NCI-H446 (cell line): ENCODE measurements around the gene CMIP.
A peak's percentile ranks its signal among the peaks of the same experiment; 100 is the strongest.
"Not testable (repeated sequence)": the region's sequence is repeated elsewhere in the genome, so short reads cannot be mapped to it uniquely, and the experiment has no call there.

Experiments
- DNase-seq, 2 experiments: peaks; one replicate each; lab custom pipeline; 2025; lab: John Stamatoyannopoulos, UW

Gene CMIP

DNA sequence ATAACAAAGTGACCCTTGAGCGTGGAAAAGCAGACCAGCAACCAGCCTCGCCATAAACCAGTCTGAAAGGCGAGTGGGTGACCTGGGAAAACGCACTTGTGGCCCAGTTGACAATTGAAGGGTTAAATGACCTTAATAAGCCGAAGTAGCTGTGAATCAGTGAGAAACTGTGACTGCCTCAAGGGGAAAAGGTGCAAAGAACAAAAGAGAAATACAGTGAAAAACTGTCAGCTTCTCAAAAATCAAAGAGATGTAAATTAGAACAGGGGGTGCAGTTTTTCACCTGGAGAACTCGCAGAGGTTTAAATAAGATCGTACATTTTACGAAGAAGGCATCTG lies 124.1 kb downstream of the CMIP start:
- no peak for DNase-seq

DNA sequence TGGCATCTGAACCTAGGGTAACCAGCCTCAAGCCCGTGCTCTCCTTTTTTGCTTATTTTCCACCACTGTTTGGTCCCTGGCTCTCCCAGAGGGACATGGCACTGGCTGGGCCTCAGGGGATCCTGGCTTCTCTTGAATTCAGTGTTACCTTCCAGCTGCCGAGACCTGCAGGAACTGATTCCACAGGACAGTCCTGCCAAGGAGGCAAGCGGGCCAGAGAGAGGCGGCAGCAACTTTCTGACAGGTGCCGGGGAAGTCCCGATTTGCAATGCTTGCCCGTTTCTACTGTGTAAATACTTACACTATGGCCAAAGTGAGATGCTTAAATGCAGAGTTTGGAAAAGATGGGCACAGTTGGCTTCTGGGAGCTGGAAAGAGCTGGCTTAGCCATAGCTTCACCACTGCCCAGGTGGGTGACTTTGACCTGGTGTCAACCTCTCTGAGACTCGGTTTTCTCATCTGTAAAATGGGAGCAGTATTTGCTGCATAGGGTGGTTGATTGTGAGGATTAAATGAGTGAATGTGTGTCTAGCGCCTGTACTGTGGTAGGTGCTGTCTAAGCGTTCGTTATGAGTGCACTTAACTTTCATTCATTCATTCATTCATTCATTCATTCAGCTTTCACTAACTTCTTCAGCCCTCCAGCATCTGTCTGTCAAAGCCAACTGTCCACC lies 124.9 kb downstream of the CMIP start:
- no peak for DNase-seq

DNA sequence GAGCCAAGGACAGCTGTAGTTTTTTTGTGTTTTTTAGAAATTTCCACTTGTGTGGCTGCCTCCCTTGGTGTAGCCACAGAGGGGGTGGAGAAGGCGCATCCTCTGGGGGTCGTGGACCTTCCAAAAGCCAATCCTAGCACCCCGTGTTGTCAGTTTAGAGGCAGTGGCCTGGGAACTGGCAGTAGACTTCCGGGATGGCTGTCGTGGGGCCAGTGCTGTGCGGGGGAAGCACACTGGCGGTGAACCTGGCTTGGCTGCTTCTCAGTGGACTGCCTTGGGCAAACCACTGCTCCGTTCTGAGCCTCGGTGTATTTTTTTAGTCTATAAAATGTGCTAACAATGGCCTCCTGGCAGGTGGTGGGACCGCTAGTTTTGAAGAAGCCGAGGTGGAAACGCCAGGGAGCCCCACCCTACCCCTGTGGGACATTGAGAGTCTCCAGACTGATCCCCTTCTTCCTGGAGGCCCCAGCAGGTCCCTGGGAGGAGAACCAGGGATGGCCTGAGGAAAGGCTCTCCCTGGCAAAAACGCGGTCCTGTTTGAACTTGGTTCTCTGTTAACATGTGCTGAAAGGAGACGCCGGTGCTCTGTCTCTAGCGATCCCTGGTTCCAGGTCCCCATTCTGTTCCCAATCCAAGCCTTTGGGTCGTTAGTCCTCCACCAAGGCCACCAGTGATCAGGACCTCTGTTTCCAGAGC lies 125.7 kb downstream of the CMIP start:
- no peak for DNase-seq

DNA sequence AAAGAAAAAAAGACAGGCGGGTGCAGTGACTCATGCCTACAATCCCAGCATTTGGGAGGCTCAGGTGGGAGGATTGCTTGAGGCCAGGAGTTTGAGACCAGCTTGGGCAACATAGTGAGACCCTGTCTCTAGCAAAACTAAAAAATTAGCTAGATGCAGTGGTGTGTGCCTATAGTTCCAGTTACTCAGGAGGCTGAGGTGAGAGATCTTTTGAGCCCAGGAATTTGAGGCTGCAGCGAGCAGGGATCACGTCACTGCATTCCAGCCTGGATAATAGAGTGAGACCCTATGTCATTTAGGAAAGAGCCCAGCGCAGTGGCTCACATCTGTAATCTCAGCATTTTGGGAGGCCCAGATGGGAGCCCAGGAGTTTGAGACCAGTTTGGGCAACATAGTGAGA lies 126.6 kb downstream of the CMIP start:
- DNase-seq: no peak

DNA sequence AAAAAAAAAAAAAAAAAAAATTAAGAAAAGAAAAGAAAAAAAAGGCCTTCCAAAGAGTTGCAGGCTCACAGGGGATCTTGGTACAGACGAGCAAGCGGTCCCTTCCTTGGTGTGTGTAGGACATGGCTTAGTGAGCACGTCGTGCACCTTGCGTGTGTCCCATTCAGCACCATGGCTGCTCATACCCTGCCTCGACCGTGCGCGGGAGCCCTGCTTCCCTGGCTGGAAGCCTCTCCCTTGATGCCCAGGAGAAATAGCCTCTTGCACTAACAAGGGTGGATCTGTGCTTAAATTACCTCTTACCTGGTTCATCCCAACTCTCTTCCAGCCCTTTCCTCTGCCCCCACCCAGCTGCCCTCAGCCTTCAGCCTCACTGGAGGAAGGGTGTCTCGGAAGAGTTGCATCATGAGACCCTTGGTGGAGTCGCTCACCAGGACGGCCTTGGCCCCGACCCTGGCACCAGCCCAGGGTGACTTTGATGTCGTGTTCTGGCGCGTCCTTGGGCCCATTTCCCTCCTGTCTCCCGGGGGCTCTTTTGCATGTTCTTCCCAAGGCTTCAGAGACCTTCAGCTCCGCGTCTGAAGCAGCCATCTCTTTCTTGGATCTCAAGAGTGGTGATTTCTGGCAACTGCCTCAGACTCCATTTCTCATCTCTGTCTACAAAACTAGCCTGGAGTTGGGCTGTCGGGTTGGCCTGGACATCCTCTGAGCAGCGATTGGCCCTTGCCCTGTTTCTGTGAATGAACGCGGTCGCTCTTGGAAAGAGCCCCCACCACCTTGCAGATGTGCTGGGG lies 127.2 kb downstream of the CMIP start:
- DNase-seq: no peak

DNA sequence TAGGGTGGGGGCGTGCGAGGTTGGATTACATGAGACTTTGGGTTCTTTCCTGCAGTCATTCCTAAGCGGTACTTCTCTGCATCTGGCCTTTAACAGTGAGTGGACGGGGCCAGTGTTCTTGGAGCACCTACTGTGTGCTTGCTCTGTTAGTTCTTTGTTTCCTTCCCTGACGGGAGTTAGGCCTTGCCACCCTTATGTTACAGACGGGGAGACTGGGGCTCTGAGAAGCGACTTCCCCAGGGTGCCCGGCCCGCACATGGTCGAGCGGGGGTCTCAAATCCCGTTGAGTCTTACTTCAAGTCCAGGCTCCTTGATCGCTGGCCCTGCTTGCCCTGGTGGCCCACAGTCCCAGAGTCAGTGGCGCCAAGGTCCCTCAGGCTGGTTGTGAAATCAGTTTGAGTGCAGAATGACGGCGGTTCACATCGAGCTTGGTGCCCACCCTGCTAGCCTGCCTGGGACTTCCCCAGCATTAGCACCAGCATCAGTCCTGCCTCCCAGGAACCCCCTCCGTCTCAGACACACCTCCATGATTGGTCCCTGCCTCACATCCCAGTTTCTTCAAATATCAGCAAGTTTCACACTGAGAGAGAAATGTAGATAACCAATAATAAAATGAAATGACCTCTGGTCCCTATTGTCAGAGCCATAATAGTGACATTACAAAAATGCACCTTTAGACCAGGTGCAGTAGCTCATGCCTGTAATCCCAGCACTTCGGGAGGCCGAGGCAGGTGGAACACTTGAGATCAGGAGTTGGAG lies 128.0 kb downstream of the CMIP start:
- no peak for DNase-seq

DNA sequence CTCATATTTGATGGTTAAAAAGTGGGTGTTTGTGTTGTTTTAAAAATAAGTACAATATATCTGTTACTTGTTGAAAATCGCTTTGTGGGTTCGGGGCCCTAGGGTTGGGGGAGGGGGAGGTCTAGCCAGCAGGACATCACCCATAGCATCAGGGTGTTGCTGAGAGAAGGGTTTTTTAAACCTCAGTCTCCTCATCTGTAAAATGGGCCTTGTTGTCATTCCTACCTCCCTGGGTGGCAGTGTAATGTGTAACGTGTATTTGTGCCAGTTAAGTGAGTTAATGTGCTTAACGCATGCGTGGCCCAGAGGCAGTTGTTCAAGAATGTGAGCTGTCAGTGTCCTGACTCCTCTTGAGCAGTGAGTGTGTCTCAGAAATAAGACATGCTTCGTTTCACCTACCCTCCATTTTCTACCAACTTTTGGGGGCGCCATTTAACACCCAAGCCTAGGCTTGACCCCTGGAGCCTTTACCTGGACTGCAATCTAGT lies 129.0 kb downstream of the CMIP start:
- no peak for DNase-seq

DNA sequence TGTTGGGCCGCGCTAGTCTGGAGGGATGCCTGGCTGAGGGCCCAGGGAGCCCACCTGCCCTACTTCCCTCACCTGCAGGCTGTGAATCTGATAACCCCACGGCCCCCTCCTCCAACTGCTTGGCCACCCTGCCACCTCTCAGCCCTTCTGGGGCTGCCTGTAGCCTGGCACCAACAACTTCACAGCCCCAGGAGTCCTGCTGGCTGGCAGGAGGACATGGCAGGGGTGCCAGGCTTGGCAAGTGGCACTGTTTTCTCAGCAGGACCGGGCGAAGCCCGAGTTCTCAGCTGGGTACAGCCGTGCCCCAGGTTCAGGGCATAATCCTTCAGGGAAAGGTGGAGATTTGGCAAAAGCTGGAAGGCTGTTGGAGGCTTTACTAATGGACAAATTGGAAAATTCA lies 129.6 kb downstream of the CMIP start:
- no peak for DNase-seq

DNA sequence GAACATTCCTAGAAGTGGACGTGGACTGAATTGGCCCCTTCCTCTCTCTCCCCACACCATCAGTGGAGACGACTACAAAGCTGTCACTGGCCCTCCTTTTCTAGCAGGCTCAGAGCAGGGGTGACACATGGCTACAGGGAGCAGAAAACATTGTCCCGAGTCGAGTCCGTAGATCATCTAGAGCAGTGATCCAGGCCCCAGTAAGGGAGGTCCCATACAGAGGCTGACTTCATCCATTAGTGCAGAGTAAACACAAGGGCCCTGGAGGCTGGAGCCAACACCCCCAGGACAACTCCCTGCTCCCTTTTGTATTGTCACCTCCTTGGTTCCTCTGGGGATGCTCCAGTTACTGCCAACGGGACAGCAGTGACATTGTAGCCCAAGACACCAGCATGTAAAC lies 130.7 kb downstream of the CMIP start:
- no peak for DNase-seq

DNA sequence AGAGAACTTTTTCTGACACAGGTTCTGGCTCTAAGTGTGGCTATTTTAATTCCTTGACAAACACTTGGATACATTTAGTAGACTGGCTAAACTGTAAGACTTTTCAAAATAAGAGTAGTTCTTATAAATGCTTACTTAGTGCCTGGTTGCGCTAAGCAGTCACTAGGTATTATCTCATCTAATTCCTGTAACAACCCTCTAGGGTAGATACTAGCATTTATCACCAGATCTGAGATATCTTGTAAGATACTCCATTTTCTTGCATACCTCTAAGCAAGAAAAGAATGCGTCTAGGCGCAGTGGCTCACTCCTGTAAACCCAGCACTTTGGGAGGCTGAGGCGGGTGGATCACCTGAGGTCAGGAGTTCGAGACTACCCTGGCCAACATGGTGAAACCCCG lies 131.2 kb downstream of the CMIP start:
- no peak for DNase-seq

DNA sequence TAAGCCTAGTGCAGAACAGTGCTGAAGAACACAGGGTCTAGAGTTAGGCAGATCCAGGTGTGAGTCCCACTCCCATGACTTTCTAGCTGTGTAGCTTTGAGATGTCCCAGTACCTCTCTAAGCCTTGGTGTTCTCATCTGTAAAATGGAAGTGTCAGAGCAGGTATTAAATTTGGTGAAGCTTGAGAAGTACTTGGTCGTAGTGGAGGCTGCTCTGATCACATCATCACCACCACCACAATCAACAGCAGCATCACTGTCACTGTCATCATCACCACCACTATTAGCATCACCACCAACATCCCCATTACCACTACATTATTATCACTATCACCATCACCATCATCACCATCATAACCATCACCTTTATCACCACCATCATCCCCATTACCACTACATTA lies 132.1 kb downstream of the CMIP start:
- DNase-seq: no peak

DNA sequence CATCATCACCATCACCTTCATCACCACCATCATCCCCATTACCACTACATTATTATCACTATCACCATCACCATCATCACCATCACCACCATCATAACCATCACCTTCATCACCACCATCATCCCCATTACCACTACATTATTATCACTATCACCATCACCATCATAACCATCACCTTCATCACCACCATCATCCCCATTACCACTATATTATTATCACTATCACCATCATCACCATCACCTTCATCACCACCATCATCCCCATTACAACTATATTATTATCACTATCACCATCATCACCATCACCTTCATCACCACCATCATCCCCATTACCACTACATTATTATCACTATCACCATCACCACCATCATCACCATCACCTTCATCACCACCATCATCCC lies 132.7 kb downstream of the CMIP start:
- not testable (repeated sequence) for DNase-seq

DNA sequence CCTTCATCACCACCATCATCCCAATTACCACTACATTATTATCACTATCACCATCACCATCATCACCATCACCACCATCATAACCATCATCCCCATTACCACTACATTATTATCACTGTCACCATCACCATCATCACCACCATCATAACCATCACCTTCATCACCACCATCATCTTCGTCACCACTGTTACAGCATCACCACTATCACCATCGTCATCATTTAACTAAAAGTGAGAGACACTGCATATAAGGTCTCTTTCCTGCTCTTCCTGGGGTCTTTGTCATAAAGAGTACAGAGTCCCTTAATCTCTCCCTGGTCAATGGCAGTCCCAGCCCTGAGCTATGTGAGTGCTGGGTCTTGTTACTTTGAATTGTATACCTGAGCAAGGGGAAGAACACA lies 133.5 kb downstream of the CMIP start:
- DNase-seq: no peak

DNA sequence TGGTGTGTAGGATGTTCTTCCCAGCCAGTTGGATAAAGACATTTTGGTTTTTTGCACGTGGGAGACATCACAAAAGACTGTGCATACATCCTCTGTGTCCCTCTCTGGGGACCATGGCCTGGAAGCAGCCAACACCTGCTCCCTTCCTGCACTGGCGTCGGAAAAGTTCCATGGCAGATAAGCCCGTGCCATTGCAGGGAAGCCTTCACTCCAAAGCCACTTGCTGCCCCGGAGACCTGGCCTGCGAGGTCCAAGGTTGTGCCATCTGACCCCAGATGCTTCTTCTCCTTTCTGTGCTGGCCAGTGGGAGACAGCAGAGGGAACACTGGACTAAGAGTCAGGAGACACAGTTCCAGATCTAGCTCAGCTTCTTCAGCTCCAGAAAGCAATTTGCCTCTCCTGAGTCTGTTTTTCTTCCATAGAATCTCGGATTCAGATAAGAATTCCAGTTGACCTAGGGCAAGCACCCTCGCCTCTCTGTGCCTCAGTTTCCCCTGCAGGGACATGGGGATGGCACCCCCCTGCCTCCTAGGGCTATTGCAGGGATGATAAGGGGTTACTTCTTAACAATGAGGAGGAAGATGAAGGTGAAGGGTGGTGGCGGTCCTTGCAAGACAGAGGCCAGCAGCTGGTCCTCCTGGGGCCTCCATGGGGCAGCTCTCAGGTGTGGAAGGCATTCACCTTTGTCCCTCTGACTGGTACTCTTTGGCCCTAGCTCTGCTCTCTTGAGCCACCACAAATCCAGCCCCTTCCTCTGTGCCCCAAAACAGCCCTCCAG lies 134.2 kb downstream of the CMIP start:
- DNase-seq: no peak

DNA sequence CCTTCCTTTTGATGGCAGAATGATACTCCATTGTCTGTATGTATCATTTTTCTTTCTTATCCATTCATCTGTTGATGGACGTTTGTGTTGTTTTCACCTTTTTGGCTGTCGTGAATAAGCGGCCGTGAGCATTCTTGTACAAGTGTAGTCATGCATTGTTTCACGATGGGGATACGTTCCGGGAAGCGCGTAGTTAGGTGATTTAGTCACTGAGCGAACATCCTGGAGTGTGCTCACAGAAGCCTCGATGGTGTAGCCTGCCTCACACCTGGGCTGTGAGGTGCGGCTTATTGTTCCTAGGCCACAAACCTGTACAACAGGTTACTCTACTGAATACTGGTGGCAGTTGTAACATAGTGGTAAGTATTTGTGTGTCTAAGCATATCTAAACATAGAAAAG lies 136.5 kb downstream of the CMIP start:
- DNase-seq: no peak

DNA sequence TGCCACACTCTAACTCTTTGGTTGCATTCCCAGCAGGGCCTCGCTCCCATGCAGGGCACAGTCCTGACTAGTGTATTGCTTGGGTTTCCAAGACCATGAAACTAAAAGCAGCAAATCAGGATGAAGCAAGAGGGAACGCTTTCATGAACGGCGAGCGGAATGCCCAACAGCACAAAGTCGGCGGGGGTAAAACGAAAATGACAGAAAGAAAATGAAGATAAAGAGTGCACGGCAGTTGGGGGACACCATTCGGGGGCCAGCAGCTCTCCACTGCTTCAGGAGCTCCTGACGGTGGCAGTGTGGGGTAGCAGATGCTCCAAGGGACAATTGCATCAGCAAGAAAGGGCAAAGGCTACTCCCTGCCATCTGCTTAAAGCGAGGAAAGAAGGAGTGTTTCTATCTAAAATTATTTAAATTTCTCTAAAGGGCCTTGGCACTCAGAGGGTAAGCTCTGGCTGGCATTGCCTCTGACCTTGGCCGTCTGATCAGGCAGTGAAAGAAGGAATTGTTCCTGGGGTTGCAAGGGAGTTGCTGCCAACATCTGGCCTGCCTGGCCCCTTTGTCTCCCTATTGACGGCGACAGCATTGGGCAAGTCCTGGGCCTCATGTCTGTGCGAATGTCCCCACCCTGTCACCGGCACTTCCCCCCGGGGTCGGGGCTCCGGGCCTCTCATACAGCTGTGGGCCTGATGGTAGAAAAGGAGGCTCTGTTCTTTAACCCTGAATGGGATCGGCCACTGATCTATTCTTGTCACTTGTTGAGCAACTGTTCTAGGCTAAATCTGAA lies 138.2 kb downstream of the CMIP start:
- peak in 1 of 2 experiments; percentile 23 for DNase-seq

DNA sequence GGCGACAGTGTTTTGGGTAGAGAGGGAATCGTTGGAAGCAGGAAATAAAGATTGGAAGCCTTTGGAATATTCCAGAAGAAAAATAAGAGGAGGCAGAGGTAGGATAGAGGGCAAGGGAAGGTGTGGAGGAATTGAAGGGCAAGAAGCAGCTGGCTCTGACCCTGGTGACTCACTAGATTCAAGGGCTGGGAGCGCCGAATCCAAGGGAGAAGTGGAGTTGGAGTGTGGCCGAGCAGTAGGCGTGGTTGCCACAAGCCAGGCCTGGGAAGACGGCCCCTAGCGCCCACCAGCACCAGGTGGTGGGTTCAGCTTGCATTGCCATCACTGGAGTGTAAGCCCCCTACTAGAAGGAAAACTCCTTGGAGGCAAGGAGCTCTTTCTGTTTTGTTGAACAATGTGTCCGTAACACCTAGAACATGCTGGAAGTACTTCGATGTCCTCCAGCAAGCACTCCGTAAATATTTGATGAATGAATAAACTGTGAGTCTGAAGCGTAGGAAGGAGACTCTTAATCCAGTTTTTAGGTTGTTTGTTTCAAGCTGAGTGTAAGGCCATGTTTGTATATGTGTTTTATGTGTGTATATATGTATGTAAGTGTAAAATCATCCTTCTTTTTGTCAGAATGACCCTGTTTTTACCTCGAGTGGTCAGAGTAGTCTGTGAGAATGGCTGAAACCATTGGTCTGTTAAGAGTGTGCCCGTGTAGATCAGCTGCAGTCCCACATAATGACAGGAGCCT lies 139.5 kb downstream of the CMIP start:
- DNase-seq: no peak

DNA sequence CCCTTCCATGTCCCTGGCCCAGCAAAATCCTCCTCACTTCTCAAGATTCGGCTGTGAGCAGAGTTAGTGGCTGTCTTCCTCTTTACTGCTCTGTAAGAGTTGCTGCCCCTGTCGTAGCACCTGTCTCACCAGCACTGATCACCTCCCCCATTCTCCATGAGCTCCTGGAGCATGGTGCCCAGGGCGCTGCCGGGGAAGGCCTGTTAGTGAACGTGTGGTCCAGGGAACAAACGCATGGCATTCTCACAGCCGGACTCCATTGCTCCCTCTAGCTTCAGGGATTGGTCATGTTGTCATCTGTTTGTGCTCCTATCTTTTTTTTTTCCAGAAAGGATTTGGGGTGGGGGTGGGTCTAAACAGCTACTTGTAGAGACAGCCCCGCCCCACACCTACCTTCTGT lies 141.2 kb downstream of the CMIP start:
- DNase-seq: no peak

DNA sequence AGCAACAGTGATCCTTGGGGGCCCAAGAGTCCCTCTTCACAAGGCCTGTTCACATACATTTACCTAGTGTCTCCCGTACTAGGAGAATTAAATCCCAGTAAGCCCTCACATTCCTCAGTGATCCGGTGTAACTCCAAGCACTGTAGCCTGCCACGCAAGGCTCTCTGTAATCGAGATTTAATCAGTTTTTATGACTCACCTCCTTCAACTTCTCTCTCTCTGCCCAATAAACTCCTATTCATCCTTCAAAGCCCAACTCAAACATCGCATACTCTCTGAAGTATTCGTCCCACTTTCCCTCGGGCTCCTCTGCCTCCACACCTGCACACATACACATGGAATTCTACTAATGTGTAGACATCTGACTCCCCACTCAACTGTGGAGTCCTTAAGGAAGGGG lies 141.8 kb downstream of the CMIP start:
- DNase-seq: no peak

DNA sequence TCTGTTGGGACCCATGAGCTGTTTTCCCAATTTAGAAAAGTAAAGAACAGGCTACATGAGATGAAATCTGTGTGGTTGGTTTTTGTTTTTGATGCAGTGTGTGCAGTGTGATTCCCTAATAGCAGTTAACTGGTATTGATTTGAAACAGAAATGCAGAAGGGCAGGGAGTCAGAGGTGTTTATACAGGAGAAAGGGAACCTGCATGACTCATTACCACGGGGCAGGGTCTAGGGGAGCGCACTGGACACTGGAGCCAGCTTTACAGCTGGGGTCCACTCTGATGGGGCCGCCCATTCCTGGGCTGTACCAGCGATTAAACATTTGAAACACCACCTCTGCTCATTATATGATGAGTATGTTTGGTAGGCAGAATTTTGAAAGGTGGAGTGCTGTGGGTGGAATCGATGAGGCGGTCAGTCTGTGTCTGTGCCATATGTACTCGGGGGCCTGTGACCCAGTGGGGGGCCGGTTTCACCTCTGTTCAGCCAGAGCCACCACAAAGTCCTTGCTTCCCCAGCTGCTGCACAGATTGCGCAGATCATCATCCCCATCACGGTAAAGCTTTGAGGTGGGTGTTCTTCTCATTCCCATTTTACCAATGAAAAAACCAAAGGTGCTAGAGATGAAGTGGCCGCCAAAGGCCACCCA lies 142.5 kb downstream of the CMIP start:
- DNase-seq: no peak
